CD4-positive, alpha-beta T cell treated with Interleukin-17A for 1 hour (primary cell): Measurements from ENCODE around the gene ARMS2.

Source experiments
- DNase-seq: peaks from one replicate; pipeline ENCODE4 v3.0.0-alpha.2; 2020

The ARMS2 gene

GRCh38 chr10:122454603-122455080 is at the start of gene ARMS2:
TSS of gene ARMS2 (plus strand) at chr10:122454653. CDS start at chr10:122454728, 75 bp downstream.
- DNase-seq = no peak

- DNase-seq = no peak
These were observed 46.9 kb upstream of the ARMS2 start for GRCh38 chr10:122407375-122408125.

- no peak for DNase-seq
These were observed 41.1 kb upstream of the ARMS2 start for GRCh38 chr10:122413327-122413726.

GRCh38 chr10:122417667-122418066 is 36.8 kb upstream of the ARMS2 start:
- DNase-seq = no peak

- no peak for DNase-seq
These were observed 35.4 kb upstream of the ARMS2 start for GRCh38 chr10:122419016-122419415.

- DNase-seq = no peak
These were observed 34.4 kb upstream of the ARMS2 start for GRCh38 chr10:122419876-122420623.

- no peak for DNase-seq
These were observed 33.8 kb upstream of the ARMS2 start for GRCh38 chr10:122420624-122421007.

- DNase-seq = no peak
These were observed 33.3 kb upstream of the ARMS2 start for GRCh38 chr10:122421054-122421625.

- no peak for DNase-seq
These were observed 32.7 kb upstream of the ARMS2 start for GRCh38 chr10:122421742-122422141.

GRCh38 chr10:122422266-122422989 is 32.0 kb upstream of the ARMS2 start:
- peak; percentile 62 for DNase-seq

GRCh38 chr10:122424059-122424458 is 30.4 kb upstream of the ARMS2 start:
- no peak for DNase-seq

- no peak for DNase-seq
These were observed 27.6 kb upstream of the ARMS2 start for GRCh38 chr10:122426829-122427228.

- DNase-seq = no peak
These were observed 27.2 kb upstream of the ARMS2 start for GRCh38 chr10:122427280-122427679.

- peak; percentile 76 for DNase-seq
These were observed 19.1 kb upstream of the ARMS2 start for GRCh38 chr10:122435212-122435827.

GRCh38 chr10:122441961-122442360 is 12.5 kb upstream of the ARMS2 start:
- no peak for DNase-seq

- no peak for DNase-seq
These were observed 9.0 kb upstream of the ARMS2 start for GRCh38 chr10:122445469-122445868.

GRCh38 chr10:122445904-122446303 is 8.5 kb upstream of the ARMS2 start:
- DNase-seq = no peak

GRCh38 chr10:122446668-122447423 is 7.6 kb upstream of the ARMS2 start:
- DNase-seq = no peak

- DNase-seq = no peak
These were observed 5.9 kb upstream of the ARMS2 start for GRCh38 chr10:122448600-122448999.

- no peak for DNase-seq
These were observed 5.3 kb upstream of the ARMS2 start for GRCh38 chr10:122449153-122449552.

GRCh38 chr10:122450353-122450990 is 4.0 kb upstream of the ARMS2 start:
- no peak for DNase-seq
